Mesothelial cell of epicardium (in vitro differentiated cells): Measurements from ENCODE around the gene TEPSIN. TPM values are rescaled to one million over a fixed set of nuclear protein-coding genes. Genes with fewer than 3 reads are reported as not detected.

Source experiments
- DNase-seq, 2 experiments: peaks; one replicate each; pipeline ENCODE4 v3.0.0; 2021; ENCODE audit warnings: low spot score in 2 of 2; ENCODE audit not compliant: unreplicated experiment in 2 of 2
- H3K27ac Mint-ChIP-seq: 2 replicates; pipeline ENCODE4 v1.8.0; 2021; ENCODE audit warnings: mixed read lengths
- H3K27me3 Mint-ChIP-seq: 2 replicates; pipeline ENCODE4 v1.8.0; 2021; ENCODE audit warnings: low read depth, mixed read lengths
- H3K36me3 Mint-ChIP-seq: 2 replicates; pipeline ENCODE4 v1.8.0; 2021; ENCODE audit warnings: mixed read lengths
- H3K4me1 Mint-ChIP-seq: 2 replicates; pipeline ENCODE4 v1.8.0; 2021; ENCODE audit warnings: mixed read lengths
- H3K4me3 Mint-ChIP-seq: 2 replicates; pipeline ENCODE4 v1.8.0; 2021; ENCODE audit warnings: mild to moderate bottlenecking, moderate library complexity, mixed read lengths
- H3K9me3 Mint-ChIP-seq: 2 replicates; pipeline ENCODE4 v1.8.0; 2021; ENCODE audit warnings: mixed read lengths
- CTCF ChIP-seq: fragments of 200-600 bp; sonication (generic); IDR thresholded peaks from one replicate; pipeline ENCODE4 v1.5.0; 2021; ENCODE audit warnings: antibody characterized with exemption; ENCODE audit not compliant: unreplicated experiment
- total RNA-seq: library from RNA; stranded (reverse); gene quantifications from 3 replicates; pipeline ENCODE4 v1.2.1, GENCODE V29; 2021

TEPSIN gene
- total RNA-seq, 1 donor from 2014 or later = 44.6 TPM

GRCh38 chr17:81285179-81285878, 46.5 kb upstream of the TEPSIN start:
- no peak for TF ChIP-seq CTCF
- no peak for DNase-seq
- Mint-ChIP-seq H3K4me3 (no peak overlapping the region), H3K27me3 (no peaks in the 10 kb centered on the region), H3K4me1 (no peaks in the 10 kb centered on the region), H3K9me3 (no peaks in the 10 kb centered on the region), H3K36me3 (peaks cover 14% of the 10 kb centered on the region), H3K27ac (no peak overlapping the region)

DNA sequence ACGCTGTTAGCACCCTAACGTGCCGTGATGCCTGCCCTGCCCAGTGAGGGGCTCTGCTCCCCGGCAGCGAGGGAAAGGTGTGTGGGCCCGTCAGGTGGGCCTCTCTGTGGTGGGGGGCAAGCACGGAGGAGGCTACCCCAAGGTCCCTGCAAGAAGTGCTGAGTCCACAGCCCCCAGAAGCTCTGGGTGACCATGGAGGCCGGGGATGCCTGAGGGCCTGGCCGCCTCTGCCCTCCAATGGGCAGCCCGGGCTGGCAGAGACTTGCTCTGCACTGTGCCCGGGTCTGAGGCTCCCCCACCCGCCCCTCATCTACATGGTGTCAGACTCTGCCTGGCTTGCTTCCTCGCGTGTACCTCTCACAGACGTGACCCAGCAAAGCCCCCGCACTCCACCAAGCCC, 44.0 kb upstream of the TEPSIN start:
- peaks cover 7% of the 10 kb centered on the region for H3K36me3 Mint-ChIP-seq
- no peak overlapping the region for H3K27ac Mint-ChIP-seq

GRCh38 chr17:81282141-81282540, 43.3 kb upstream of the TEPSIN start:
- Mint-ChIP-seq H3K9me3 (no peaks in the 10 kb centered on the region), H3K27ac (no peak overlapping the region), H3K4me1 (no peaks in the 10 kb centered on the region), H3K36me3 (peaks cover 7% of the 10 kb centered on the region), H3K27me3 (no peaks in the 10 kb centered on the region), H3K4me3 (no peak overlapping the region)
- no peak for TF ChIP-seq CTCF
- DNase-seq = no peak

More for the DNA sequence above, 44.0 kb upstream of the TEPSIN start:
- Mint-ChIP-seq H3K4me1 (no peaks in the 10 kb centered on the region), H3K4me3 (no peak overlapping the region), H3K9me3 (no peaks in the 10 kb centered on the region), H3K27me3 (no peaks in the 10 kb centered on the region)
- TF ChIP-seq CTCF = no peak
- no peak for DNase-seq

DNA sequence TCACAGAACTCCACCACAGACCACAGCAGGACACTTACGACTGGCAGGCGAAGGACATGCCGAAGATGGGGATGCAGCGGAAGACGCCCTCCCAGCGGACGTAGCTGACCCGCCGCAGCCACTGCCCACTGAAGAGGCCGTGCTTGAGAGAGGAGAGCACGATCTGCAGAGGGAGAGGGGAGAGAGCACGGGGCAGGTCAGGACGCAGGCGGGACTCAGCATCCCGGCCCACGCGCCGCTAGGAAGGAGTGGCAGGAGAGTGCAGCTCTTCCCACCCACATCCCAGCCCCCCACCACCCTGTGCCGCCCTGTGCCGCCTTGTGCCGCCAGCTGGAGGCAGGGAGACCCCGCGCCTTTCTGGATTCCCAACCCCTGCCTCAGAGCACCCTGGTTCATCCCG, 41.7 kb upstream of the TEPSIN start:
- Mint-ChIP-seq H3K27me3 (no peaks in the 10 kb centered on the region), H3K4me1 (no peaks in the 10 kb centered on the region), H3K27ac (no peak overlapping the region)

GRCh38 chr17:81279278-81280275, 40.7 kb upstream of the TEPSIN start:
- Mint-ChIP-seq H3K4me1 (no peaks in the 10 kb centered on the region), H3K27me3 (no peaks in the 10 kb centered on the region), H3K4me3 (no peak overlapping the region), H3K9me3 (no peaks in the 10 kb centered on the region), H3K27ac (no peak overlapping the region), H3K36me3 (peaks cover 10% of the 10 kb centered on the region)
- DNase-seq = no peak
- TF ChIP-seq CTCF = no peak

More for the DNA sequence above, 41.7 kb upstream of the TEPSIN start:
- H3K9me3 Mint-ChIP-seq = no peaks in the 10 kb centered on the region
- H3K36me3 Mint-ChIP-seq = peaks cover 10% of the 10 kb centered on the region
- no peak overlapping the region for H3K4me3 Mint-ChIP-seq
- no peak for TF ChIP-seq CTCF
- DNase-seq = no peak
